GM19035 (cell line): ENCODE data around the gene MIA.
"Not testable (repeated sequence)": the region's sequence is repeated elsewhere in the genome, so short reads cannot be mapped to it uniquely, and the experiment has no call there.

Source experiments
- ATAC-seq: cut with Tn5 transposase; IDR thresholded peaks from one replicate; pipeline ENCODE4 v1.9.1; 2021; ENCODE audit not compliant: unreplicated experiment

The MIA gene

DNA sequence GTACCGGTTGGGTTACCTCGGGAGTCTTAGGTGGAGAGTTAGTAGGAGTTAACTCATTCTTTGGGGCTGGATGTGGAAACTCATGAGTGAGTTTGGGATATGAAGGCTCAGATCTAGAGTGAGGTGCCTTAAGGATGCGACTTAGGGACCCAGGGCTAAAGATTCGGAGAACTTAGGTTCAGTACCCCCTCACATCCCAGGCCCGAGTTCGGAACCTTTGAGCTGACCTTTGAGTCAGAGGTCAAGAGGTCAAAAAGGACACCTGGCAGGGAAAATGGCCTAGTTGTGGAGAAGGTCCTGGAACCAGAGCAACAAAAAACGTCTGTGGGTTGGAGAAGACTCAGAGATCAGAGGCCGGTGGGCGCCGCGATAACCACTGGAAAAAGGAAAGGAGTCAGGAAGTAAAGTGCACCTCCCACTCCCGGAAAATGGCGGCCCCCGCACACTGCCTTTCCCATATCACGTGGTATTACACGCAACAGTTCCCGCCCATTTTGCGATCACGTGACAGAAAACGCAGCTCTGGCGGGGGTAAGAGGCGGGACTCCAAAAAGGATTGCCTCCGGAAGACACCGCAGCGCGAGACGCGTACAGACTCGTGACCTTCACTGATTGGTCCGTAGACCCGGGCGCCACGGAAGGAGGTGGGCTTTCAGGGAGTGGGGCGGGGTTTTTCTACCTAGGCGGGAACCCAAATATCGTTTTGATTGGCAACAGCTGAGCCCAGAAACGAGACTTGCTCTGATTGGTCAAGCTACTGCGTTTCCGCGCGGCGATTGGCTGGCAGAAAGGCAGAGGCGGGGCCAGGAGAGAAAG, 25.1 kb upstream of the MIA start, which contains the start of gene ACTMAP:
ACTMAP (minus strand) TSS at position 420 of the 816 bp plus-strand sequence. CDS start 674 bp downstream, outside the sequence.
- peak; percentile 85 for ATAC-seq

GRCh38 chr19:40750874-40751537, 24.3 kb upstream of the MIA start, which contains the start of gene SNRPA:
TSS of gene SNRPA (plus strand) at chr19:40751203. CDS start at chr19:40751409, 206 bp downstream.
- ATAC-seq = peak; percentile 54

- ATAC-seq = no peak
These were observed 23.0 kb upstream of the MIA start for GRCh38 chr19:40752257-40752781.

- ATAC-seq = no peak
These were observed 20.6 kb upstream of the MIA start for GRCh38 chr19:40754611-40755247.

DNA sequence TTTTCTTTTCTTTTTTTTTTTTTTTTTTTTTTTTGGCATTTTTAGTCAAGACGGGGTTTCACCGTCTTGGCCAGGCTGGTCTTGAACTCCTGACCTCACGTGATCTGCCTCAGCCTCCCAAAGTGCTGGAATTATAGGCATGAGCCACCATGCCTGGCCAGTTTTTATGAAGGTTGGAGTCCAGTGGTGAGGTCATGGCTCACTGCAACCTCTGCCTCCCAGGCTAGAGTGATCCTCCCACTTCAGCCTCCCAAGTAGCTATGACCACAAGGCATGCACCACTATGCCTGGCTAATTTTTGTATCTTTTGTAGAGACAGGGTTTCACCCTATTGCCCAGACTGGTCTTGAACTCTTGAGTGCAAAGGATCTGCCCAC, 20.1 kb upstream of the MIA start:
- ATAC-seq = no peak

DNA sequence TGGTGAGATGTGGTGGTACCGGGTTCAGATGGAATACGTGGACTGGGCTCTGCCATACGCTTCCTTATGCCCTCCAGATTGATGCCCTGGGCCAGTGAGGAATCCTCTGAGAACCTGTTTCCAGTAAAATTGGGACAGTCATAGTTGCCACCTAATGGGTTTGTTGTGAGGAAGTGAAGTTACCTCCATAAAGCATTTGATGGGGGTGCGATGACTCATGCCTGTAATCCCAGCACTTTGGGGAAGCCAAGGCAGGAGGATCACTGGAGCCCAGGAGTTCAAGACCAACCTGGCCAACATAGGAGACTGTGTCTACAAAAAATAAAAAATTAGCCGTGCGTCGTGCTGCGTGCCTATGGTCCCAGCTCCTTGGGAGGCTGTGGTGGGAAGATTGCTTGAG, 19.5 kb upstream of the MIA start:
- no peak for ATAC-seq

DNA sequence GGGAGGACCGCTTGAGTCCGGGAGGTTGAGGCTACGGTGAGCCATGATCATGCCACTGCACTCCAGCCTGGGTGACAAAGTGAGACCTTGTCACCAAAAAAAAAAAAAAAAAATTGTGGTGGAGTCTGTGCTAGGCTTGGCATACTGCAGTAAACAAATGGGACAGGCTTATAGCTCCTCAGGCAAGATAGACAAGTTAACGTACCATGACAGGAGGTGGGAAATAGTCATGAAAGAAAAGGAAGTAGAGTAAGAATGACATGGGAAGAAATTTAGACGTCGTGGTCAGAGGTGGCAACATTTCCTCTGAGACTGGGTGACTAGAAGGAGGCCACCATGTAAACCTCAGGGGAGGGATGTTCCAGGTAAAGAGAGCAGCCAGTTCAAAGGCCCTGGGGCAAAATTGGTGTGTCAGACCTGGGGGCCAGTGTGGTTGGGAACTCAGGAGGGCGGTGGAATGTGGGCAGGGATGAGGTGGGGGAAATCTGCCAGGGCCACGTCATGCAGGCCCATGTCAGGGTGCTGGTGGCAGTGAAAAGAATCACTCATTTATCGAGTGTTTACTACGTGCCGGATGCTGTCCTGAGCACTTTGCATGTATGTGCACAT, 18.7 kb upstream of the MIA start:
- no peak for ATAC-seq

DNA sequence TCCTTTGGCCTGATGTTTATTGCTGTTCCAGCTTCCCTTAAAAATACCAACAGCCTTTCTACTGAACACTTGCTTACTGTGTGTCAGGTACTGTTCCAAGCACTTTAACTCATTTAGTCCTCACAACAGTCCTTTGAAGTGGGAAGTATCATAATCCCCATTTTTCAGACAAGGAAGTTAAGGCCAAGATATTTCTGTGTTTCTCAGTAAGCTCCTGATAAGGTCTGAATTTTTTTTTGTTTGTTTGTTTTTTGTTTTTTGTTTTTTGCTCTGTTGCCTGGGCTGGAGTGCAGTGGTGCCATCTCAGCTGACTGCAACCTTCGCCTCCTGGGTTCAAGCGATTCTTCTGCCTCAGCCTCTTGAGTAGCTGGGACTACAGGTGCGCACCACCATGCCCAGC, 16.8 kb upstream of the MIA start:
- ATAC-seq = no peak

DNA sequence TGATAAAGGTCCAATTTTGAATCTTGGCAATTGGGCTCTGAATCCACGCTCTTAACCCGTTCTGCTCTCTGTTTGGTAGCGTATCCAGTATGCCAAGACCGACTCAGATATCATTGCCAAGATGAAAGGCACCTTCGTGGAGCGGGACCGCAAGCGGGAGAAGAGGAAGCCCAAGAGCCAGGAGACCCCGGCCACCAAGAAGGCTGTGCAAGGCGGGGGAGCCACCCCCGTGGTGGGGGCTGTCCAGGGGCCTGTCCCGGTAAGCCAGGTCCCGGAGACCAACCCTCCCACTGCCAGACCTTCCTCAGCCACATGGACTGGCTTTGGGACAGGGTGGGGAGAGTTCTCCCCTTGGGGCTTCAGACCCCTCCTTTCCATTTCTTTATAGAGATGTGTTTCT, 16.0 kb upstream of the MIA start:
- ATAC-seq = no peak

DNA sequence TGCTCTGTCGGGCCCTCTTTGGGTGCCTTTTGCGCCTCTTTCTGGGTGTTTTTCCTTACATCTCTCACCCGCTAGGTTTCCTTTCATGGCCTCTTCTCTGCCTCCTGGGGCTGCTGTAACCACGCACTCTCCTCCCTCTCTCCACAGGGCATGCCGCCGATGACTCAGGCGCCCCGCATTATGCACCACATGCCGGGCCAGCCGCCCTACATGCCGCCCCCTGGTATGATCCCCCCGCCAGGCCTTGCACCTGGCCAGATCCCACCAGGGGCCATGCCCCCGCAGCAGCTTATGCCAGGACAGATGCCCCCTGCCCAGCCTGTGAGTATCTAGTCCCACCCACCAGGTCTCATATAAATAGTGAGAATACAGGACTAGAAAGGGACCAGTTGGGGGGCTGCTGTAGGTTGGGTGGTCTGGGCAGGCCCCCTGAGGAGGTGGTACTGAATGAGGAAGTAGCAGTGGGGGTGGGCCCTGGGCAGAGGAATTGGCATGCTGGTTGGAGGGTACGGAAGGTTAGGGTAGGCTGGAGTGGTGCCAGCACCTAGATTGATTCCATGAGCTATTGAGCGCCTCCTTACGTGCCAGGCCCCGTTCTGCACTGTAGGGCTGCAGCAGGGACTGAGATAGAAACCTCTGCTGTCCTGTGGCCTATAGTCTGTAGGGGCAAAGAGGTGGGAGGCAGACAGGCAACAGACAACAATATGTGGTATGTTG, 12.4 kb upstream of the MIA start:
- ATAC-seq = no peak

GRCh38 chr19:40763526-40763925, 11.8 kb upstream of the MIA start:
- no peak for ATAC-seq

DNA sequence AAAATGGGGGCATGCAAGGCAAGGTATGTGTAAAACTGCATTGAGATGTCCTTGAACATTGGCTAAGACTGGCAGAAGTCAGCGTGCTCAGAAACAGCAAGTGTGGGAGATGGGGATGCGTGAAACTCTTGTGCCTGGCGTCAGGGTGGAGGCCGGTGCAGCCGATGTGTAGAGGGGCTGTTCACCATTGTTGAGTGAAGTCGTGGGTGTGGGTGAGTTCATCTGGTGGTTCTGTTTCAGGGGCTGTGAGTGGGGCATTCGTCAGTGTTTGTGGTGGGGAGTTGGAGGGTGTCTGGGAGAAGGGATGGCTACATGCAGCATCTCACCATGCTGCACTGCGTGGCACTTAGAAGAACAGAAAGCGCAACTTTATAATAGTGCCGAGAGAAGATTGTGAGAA, 11.4 kb upstream of the MIA start:
- no peak for ATAC-seq

- not testable (repeated sequence) for ATAC-seq
These were observed 8.9 kb upstream of the MIA start for GRCh38 chr19:40766385-40766784.

- ATAC-seq = no peak
These were observed 6.5 kb upstream of the MIA start for GRCh38 chr19:40768869-40769268.

GRCh38 chr19:40771101-40771862, 4.0 kb upstream of the MIA start:
- ATAC-seq = not testable (repeated sequence)

DNA sequence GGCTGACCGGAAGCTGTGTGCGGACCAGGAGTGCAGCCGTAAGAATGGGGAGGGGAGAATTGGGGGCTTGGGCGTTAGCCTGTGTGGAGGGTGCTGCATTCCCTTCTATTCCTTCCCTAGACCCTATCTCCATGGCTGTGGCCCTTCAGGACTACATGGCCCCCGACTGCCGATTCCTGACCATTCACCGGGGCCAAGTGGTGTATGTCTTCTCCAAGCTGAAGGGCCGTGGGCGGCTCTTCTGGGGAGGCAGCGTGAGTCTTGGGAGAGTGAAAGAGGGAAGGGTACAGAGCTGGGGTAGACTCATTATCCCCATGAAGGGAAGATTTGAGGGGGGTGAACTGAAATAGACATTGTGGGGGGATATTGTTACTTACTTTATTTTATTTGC, 306 bp downstream of the MIA start:
- ATAC-seq = no peak

GRCh38 chr19:40776364-40776763, 1.0 kb downstream of the MIA start:
- no peak for ATAC-seq

DNA sequence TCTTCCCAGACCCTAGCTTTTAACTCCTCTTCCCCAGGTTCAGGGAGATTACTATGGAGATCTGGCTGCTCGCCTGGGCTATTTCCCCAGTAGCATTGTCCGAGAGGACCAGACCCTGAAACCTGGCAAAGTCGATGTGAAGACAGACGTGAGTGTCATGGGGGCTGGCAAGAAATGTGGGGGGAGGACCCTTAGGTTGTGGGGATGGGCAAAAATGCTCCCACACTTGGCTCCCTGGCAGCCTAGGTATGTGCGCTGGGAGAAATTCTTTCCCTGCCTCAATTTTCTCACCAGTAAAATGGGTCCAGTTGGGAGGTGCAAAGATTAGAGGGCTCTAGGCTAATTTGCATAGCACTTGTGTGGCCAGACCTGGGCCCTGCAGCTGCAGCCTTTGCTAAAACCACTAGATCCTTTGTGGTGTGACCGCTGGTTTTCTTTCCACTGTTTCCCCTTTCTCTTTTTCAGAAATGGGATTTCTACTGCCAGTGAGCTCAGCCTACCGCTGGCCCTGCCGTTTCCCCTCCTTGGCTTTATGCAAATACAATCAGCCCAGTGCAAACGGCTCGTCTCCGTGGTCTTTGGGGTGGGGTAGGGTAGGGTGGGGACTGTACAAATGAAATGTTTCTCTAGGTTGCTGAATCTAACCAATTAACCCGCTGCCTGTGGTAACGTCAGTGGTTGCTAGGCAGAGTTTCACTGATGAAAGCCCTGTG, 1.8 kb downstream of the MIA start:
- ATAC-seq = peak; percentile 68

DNA sequence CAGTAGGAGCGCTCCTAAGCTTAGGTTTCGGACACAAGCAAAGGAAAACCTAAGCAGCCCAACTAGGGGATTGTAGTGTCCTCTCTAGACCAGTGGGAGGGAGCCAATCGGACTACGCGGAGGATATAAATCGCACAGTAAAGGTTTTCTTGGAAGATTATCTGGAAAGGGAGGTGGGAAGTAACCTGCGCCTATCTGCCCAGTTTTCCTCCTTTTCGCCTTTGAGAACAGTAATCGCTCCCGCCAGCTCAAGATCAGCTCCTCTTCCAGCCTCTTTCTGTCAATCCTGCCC, 2.3 kb downstream of the MIA start:
- ATAC-seq = no peak
